ENCODE data around the gene GORAB.

GORAB gene

DNA sequence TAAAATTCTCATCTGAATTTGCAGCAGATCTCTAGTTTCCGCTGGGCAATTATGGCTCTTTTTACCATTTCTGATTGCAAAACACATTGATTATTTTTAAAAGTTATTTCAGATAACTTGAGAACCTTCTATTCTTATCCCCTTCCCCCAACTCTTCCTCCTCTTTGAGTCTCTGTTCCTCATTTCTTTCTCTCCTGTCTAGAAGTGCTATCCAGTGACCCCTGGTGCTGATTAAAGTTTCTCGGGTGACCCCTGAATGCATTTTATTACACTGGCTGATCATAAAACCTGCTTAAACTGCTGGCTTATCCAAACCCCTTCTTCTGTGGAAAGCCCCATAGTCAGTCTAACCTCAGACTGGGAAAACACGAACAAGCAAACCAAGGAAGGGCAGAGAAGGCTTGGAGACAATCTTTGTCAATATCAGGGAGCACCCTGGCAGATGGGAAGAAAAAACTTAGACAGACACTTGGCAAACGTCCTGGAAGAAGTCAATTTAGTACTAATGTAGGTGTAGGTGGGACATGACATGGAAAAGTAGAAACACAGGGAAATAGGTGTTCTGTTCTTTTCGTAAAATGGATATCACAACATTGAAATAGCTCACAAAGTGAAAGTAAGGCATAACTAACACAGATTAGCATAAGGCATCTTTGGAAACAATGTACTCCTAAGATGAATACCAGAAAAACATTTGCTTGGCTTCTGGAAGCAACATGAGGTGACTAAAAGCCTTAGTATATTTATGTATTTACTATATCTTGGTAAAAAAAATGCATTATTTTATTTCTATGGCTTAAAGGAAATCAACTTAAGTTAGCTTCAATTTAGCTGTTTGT lies 61.4 kb downstream of the GORAB start:
- no peak for DNase-seq

DNA sequence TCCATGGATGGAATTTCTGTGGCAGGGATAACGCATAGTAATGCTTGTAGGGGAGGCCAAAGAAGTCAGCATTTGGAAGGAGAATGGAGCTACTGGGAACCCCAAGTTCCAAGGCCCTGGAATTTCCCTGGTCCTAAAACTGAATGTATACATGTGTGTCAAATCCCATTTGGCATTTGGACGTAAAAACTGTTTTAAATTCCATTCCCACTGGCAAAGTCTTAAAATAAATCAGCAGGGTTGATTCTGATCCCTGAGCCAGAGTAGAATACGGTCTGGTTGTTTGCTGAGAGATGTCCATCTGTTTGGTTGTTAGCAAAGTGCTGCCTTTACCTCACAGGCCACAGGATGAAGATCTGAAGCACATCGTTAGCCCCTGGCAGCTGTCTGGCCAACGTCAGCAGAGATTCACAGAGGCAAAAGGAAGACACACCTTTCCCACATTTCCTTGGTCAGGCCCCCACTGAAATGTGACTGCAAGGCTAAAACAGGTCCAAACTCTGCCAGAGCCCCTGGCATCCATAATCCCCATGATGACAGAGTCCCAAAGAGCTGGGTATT lies 62.2 kb downstream of the GORAB start:
- DNase-seq: no peak

DNA sequence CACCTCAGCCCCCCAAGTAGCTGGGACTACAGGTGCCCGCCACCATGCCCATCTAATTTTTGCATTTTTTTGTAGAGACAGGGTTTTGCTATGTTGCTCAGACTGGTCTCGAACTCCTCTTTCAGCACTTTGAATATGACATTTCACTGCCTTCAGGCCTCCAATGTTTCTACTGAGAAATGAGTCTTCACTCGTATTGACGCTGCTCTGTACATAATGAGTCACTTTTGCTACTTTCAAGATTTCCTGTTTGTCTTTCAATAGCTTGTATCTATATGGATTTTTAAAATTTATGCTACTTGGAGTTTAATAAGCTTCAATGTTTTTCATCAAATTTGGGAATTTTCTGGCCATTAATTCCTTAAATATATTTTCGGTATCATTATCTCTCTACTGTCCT lies 64.7 kb downstream of the GORAB start:
- DNase-seq: no peak

DNA sequence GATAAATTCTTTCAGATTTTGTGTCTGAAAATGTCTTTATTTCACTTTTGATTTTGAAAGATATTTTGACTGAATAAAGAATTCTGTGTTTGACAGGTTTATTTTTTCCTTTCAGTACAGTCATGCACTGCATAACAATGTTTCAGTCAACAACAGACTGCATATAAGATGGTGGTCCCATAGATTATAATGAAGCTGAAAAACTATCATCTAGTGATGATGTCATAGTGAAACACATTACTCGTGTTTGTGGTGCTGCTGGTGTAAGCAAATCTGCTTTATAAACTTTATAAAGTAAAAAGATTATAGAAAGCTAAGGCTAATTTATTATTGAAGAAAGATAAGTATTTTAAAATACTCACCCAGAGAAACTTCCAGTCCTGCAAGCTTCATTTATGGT lies 66.7 kb downstream of the GORAB start:
- no peak for DNase-seq

DNA sequence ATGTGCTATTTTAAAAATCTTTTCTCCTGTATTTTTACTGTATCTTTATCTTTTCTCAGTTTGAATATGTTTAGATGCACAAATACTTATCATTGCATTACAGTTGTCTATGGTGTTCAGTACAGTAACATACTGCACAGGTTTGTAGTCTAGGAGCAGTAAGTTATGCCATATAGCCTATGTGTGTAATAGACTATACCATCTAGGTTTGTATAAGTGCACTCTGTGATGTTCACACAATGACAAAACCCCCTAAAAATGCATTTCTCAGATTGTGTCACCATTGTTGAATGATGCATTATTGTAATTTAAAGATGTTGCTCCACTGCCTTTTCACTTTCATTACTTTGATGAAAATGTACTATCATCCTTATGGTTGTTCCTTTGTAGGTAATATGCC lies 67.1 kb downstream of the GORAB start:
- DNase-seq: no peak

DNA sequence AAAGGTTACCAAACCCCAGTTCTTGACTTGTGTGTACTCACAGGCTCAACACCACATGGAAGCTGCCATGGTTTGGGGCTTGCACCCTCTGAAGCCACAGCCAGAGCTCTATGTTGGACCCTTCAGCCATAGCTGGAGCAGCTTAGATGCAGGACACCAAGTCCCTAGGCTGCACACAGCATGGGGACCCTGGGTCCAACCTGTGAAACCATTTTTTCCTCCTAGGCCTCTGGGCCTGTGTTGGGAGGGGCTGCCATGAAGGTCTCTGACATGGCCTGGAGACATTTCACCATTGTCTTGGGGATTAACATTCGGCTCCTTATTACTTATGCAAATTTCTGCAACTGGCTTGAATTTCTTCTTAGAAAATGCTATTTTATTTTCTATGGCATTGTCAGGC lies 69.9 kb downstream of the GORAB start:
- DNase-seq: no peak
